ENCODE data around the gene TMTC2.

- no peak for TF ChIP-seq SUZ12 (IDR thresholded peaks at IDR 0.05; ENCODE audit: extremely low read depth, insufficient read depth, insufficient read length)
- TF ChIP-seq ZNF274 (IDR thresholded peaks at IDR 0.05; ENCODE audit: low read depth, low read length): no peak
- TF ChIP-seq YY1 (IDR thresholded peaks at IDR 0.05; ENCODE audit: insufficient read depth, insufficient read length): no peak
These were observed 69.6 kb downstream of the TMTC2 start for GRCh38 chr12:82756303-82756702.
